GM13977 (cell line): Measurements from ENCODE around the gene ZBTB8B.
"Not testable (repeated sequence)": the region's sequence is repeated elsewhere in the genome, so short reads cannot be mapped to it uniquely, and the experiment has no call there.

Source experiments
- DNase-seq: peaks from one replicate; pipeline ENCODE4 v3.0.0; 2012; ENCODE audit warnings: low spot score
- in situ Hi-C: fragments of 300-500 bp; cut with MboI; formaldehyde crosslinking; loops from one replicate; pipeline ENCODE4 v1.12.0; 2022; ENCODE audit warnings: low sequenced_read_pairs, low pct_unique_long_range_greater_than_20kb, mixed read lengths, inconsistent platforms; ENCODE audit not compliant: unreplicated experiment
- TF ChIP-seq, protein P1 (sequence below): IDR thresholded peaks from 2 replicates; pipeline ENCODE4 v1.5.1; 2012; ENCODE audit warnings: mild to moderate bottlenecking, control low read depth; ENCODE audit not compliant: insufficient read depth; ENCODE audit errors: extremely low read depth, missing control alignments

Gene ZBTB8B

DNA sequence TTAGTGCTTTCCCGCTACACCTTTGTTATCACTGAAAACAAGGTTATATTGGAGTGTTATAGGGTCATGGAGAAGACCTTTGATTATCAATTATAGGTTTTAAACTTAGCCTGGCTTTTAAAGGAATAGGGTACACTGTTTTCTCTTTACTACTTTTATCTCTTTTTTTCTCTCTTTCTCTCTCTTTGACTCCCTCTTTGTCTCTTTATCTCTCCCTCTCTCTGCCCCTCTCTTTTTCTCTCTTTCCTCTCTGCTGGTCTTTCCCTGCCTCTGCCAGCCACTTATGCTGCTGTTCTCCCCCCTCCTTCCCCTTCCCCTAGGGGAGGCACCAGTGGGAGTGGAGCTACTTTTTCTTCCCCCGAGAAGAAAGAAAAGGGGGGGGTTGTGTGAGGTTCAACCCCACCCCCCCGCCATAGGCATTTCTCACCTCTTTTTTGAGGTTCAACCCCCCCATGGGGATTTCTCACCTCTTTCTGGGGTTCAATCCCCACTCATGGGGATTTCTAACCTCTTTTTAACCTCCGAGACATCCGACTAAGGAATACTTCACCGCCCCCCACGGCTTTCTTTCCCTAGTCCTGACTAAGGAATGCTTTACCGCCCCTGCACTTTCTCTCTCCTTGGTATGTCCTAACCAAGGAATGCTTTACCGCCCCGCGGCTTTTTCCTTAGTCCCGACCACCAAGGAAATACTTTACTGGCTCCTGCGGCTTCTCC lies 17.2 kb upstream of the ZBTB8B start:
- no peak for DNase-seq
- in situ Hi-C loops, result no loop called here
- TF ChIP-seq, protein P1, sequence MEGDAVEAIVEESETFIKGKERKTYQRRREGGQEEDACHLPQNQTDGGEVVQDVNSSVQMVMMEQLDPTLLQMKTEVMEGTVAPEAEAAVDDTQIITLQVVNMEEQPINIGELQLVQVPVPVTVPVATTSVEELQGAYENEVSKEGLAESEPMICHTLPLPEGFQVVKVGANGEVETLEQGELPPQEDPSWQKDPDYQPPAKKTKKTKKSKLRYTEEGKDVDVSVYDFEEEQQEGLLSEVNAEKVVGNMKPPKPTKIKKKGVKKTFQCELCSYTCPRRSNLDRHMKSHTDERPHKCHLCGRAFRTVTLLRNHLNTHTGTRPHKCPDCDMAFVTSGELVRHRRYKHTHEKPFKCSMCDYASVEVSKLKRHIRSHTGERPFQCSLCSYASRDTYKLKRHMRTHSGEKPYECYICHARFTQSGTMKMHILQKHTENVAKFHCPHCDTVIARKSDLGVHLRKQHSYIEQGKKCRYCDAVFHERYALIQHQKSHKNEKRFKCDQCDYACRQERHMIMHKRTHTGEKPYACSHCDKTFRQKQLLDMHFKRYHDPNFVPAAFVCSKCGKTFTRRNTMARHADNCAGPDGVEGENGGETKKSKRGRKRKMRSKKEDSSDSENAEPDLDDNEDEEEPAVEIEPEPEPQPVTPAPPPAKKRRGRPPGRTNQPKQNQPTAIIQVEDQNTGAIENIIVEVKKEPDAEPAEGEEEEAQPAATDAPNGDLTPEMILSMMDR, result no peak

DNA sequence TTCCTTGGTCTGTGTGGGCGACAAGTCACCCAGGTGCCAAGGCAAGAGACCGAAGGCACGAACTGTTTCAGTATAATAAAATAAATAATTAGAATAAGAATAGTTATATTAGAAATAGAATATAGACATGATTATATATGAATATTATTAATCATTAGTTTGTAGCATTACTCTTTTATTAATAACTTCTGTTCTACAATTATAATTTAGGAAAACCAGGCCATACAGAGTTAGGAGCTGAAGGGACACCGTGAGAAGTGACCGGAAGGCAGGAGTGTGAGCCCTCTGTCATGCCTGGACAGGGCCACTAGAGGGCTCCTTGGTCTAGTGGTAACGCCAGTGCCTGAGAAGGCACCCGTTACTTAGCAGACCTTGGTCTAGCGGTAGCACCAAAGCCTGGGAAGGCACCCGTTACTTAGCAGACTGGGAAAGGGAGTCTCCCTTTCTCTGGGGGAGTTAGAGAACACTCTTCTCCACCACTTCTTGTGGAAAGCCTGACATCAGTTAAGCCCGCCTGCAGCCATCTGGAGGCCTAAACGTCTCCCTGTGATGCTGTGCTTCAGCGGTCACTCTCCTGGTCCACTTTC lies 16.6 kb upstream of the ZBTB8B start:
- in situ Hi-C loops, DNase-seq: not testable (repeated sequence)
- TF ChIP-seq, protein P1, result peak; percentile 88

DNA sequence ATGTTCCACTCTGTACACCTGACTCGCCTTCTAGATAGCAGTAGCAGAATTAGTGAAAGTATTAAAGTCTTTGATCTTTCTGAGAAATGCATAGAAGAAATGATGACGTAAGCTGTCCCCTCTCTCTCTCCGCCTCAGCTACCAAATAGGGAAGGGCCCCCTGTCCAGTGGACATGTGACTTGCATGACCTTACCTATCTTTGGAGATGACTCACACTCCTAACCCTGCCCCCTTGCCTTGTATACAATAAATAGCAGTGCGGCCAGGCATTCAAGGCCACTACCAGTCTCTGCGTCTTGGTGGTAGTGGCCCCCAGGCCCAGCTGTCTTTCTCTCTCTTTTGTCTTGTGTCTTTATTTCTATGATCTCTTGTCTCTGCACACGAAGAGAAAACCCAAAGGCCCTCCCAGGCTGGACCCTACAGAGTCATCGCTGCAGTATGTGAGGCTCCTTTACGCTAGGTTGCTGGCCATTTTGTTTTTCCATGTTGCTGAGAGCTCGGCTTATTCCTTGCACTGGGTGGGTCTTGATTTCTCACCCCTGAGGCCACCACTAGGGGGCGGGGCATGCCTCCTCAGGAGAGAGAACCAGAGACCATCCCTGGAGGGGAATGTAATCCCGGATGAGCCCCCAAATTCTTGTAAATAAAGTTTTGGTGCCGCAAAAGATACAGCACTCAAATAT lies 16.0 kb upstream of the ZBTB8B start:
- no peak for DNase-seq
- TF ChIP-seq, protein P1, result peak; percentile 36
- in situ Hi-C loops, result no loop called here

DNA sequence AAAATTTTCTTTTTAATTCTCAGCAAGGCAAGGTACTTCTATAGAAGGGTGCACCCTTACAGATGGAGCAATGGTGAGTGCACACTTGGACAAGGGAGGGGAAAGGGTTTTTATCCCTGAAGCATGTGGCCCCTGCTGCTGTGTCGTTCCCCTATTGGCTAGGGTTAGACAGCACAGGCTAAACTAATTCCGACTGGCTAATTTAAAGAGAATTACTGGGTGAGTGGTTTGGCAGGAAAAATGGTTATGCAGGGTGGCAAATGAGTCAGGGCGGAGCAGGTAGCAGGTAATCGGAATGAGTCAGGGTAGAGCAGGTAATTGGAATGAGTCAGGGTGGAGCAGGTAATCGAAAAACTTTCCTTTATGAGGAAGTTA lies 15.4 kb upstream of the ZBTB8B start:
- in situ Hi-C loops, DNase-seq: not testable (repeated sequence)

DNA sequence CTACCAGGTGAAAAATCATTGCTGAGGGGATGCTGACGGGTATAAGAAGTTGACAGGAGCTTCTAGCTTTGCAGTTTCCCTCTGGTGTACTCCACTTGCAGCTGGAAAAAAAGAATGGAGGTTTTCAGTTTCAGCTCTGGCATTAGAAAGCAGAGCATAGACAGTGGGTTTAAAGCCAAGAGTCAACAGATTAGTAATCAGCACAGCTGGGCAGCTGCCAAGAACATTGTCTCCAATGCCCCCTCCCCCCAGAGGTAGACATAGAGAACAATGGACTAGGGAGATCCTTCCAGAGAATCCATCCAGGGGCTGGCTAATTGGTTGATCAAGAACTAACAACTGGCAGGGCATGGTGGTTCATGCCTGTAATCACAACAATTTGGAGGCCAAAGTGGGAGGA lies 10.1 kb upstream of the ZBTB8B start:
- TF ChIP-seq, protein P1, result no peak
- in situ Hi-C loops, result no loop called here
- no peak for DNase-seq

DNA sequence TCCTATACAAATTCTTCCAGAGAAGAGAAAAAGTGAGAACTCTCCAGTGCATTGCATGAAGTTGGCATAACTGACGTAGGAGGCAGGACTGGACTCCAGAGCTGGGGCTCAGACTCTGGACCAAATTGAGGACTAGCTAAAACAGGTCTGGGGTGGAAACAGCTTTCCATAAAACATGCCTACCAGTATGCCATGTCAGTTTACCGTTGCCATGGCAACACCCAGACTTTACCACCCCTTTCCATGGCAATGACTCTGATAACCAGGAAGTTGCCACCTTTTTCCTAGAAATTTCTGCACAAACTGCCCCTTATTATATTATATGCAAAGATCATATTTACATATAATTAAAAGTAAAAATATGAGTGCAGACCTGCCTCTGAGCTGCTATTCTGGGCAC lies 8.9 kb upstream of the ZBTB8B start:
- DNase-seq, result no peak
- in situ Hi-C loops, result no loop called here
- TF ChIP-seq, protein P1, result no peak

DNA sequence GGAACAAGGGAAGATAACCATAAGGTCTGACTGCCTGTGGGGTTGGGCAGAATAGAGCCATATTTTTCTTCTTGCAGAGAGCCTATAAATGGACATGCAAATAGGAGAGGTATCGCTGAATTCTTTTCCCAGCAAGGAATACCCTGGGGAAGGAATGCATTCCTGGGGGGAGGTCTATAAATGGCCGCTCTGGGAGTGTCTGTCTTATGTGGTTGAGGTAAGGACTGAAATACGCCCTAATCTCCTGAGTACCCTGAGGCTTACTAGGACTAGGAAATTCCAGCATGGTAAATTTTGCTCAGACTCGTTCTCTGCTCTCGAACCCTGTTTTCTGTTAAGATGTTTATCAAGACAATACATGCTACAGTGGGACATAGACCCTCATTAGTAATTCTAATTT lies 6.1 kb upstream of the ZBTB8B start:
- not testable (repeated sequence) for DNase-seq

DNA sequence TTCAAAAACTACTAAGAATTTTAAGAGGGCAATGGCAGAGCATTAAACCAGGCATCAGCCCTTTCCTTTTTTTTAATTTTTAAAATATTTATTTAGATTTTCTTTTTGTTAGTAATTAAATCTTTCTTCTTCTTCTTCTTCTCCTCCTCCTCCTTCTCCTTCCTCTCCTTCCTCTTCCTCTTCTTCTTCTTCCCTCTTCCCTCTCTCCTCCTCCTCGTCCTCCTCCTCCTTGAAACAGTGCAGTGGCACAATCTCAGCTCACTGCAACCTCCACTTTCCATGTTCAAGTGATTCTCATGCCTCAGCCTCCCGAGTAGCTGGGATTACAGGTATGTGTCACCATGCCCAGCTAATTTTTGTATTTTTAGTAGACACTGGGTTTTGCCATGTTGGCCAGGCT lies 1.9 kb upstream of the ZBTB8B start:
- in situ Hi-C loops, DNase-seq: not testable (repeated sequence)

More for the DNA sequence above, 6.1 kb upstream of the ZBTB8B start:
- in situ Hi-C loops, result not testable (repeated sequence)
